Progenitor cell of endocrine pancreas (in vitro differentiated cells): ENCODE measurements around the gene GINS3. TPM values are rescaled to one million over a fixed set of nuclear protein-coding genes. Genes with fewer than 3 reads are reported as not detected.
"Not testable (repeated sequence)": the region's sequence is repeated elsewhere in the genome, so short reads cannot be mapped to it uniquely, and the experiment has no call there.

Experiments used
- DNase-seq: peaks from one replicate; pipeline ENCODE4 v3.0.0; 2021; ENCODE audit warnings: low spot score; ENCODE audit not compliant: unreplicated experiment
- H3K27ac Mint-ChIP-seq: 2 replicates; pipeline ENCODE4 v1.8.0; 2021; ENCODE audit warnings: mild to moderate bottlenecking, moderate library complexity, mixed read lengths
- H3K27me3 Mint-ChIP-seq: 2 replicates; pipeline ENCODE4 v1.8.0; 2021; ENCODE audit warnings: mixed read lengths
- H3K36me3 Mint-ChIP-seq: 2 replicates; pipeline ENCODE4 v1.8.0; 2022; ENCODE audit warnings: mixed read lengths; ENCODE audit not compliant: insufficient read depth
- H3K4me1 Mint-ChIP-seq: 2 replicates; pipeline ENCODE4 v1.8.0; 2021; ENCODE audit warnings: low read depth, mixed read lengths
- H3K4me3 Mint-ChIP-seq: 2 replicates; pipeline ENCODE4 v1.8.0; 2021; ENCODE audit warnings: low read depth, mild to moderate bottlenecking, moderate library complexity, mixed read lengths
- H3K9me3 Mint-ChIP-seq: 2 replicates; pipeline ENCODE4 v1.8.0; 2021; ENCODE audit warnings: low read depth, mixed read lengths
- total RNA-seq: library from RNA; stranded (reverse); gene quantifications from 2 replicates; pipeline ENCODE4 v1.2.1, GENCODE V29; 2021
- TF ChIP-seq, protein P1 (sequence below): fragments of 200-600 bp; sonication (generic); IDR thresholded peaks from one replicate; pipeline ENCODE4 v1.5.0; 2021; ENCODE audit warnings: antibody characterized with exemption, mild to moderate bottlenecking; ENCODE audit not compliant: unreplicated experiment

Gene GINS3
- total RNA-seq, 1 donor from 2014 or later: 9.5 TPM

DNA sequence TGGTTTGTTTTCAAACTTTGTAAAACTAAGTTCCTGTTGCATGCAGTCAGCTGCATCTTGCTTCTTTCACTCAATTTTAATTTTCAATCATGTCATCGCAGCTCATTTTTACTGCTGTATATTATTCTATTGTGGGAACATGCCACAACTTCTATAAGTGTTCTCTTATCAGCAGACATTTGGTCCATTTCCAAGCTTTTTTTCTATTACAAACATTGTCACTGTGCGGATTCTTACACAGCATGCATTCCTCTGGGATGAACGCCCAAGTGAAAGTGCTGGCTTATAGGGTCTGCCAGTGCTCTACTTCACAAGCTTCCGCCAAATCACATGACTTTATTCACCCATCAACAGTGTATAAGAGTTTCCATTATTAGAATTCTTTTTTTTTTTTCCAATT lies 22.7 kb downstream of the GINS3 start:
- no peaks in the 10 kb centered on the region for H3K36me3 Mint-ChIP-seq
- TF ChIP-seq, protein P1, sequence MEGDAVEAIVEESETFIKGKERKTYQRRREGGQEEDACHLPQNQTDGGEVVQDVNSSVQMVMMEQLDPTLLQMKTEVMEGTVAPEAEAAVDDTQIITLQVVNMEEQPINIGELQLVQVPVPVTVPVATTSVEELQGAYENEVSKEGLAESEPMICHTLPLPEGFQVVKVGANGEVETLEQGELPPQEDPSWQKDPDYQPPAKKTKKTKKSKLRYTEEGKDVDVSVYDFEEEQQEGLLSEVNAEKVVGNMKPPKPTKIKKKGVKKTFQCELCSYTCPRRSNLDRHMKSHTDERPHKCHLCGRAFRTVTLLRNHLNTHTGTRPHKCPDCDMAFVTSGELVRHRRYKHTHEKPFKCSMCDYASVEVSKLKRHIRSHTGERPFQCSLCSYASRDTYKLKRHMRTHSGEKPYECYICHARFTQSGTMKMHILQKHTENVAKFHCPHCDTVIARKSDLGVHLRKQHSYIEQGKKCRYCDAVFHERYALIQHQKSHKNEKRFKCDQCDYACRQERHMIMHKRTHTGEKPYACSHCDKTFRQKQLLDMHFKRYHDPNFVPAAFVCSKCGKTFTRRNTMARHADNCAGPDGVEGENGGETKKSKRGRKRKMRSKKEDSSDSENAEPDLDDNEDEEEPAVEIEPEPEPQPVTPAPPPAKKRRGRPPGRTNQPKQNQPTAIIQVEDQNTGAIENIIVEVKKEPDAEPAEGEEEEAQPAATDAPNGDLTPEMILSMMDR: no peak
- H3K4me3 Mint-ChIP-seq: no peak overlapping the region
- no peak for DNase-seq
- H3K4me1 Mint-ChIP-seq: no peaks in the 10 kb centered on the region
- peaks cover 8% of the 10 kb centered on the region for H3K27me3 Mint-ChIP-seq
- H3K27ac Mint-ChIP-seq: no peak overlapping the region
- no peaks in the 10 kb centered on the region for H3K9me3 Mint-ChIP-seq

DNA sequence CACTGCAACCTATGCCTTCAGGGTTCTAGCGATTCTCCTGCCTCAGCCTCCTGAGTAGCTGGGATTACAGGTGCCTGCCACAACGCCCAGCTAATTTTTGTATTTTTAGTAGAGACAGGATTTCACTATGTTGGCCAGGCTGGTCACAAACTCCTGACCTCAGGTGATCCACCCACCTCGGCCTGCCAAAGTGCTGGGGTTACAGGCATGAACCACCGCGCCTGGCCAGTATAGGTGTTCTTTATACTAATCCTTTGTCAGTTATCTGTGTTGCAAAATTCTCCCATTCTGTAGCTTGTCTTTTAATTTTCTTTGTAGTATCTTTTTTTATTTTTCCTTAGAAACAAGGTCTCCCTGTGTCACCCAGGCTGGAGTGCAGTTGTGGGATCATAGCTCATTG lies 23.7 kb downstream of the GINS3 start:
- not testable (repeated sequence) for H3K4me1 Mint-ChIP-seq, H3K4me3 Mint-ChIP-seq, H3K36me3 Mint-ChIP-seq

DNA sequence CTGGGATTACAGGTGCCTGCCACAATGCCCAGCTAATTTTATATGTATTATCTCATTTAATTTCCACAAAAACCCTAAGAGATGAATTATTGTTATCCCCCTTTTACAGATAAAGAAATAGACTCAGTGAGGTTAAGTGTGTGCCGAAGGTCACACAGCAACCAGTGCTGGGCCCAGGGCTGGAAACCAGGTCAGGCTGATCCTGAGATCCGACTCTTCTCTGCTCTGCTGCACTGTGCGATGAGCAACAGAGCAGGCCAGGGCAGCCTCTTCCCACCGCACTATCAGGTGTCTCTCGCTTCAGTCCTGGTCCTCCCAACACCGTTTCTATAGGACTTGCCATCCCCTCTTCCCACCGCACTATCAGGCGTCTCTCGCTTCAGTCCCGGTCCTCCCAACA lies 24.8 kb downstream of the GINS3 start:
- TF ChIP-seq, protein P1: no peak
- Mint-ChIP-seq H3K4me3 (no peak overlapping the region), H3K27ac (no peak overlapping the region), H3K9me3 (no peaks in the 10 kb centered on the region), H3K27me3 (peaks cover 12% of the 10 kb centered on the region), H3K36me3 (no peaks in the 10 kb centered on the region), H3K4me1 (no peaks in the 10 kb centered on the region)
- DNase-seq: no peak

More for the DNA sequence above, 23.7 kb downstream of the GINS3 start:
- H3K9me3 Mint-ChIP-seq, H3K27ac Mint-ChIP-seq, DNase-seq: not testable (repeated sequence)
- peaks cover 12% of the 10 kb centered on the region for H3K27me3 Mint-ChIP-seq

GRCh38 chr16:58417600-58417999 lies 25.3 kb downstream of the GINS3 start:
- no peaks in the 10 kb centered on the region for H3K4me1 Mint-ChIP-seq
- DNase-seq: no peak
- no peaks in the 10 kb centered on the region for H3K36me3 Mint-ChIP-seq
- H3K4me3 Mint-ChIP-seq: no peak overlapping the region
- no peaks in the 10 kb centered on the region for H3K9me3 Mint-ChIP-seq
- H3K27ac Mint-ChIP-seq: no peak overlapping the region
- H3K27me3 Mint-ChIP-seq: peaks cover 12% of the 10 kb centered on the region
- TF ChIP-seq, protein P1: no peak

DNA sequence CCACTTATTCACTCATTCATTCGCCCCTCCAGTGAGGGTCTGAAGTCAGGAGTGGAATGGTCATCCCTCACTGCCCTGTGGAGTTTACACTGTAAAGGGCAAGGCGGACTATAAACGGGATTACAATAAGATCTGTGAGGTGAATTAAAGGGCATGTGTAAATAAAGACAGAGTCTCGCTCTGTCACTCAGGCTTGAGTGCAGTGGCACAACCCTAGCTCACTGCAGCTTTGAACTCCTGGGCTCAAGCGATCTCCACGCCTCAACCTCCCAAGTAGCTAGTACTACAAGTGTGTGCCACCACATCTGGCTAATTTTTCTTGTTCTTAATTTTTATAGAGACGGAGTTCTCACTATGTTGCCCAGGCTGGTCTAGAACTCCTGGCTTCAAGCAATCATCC lies 25.8 kb downstream of the GINS3 start:
- Mint-ChIP-seq H3K36me3 (no peaks in the 10 kb centered on the region), H3K27ac (no peak overlapping the region), H3K4me3 (no peak overlapping the region), H3K9me3 (no peaks in the 10 kb centered on the region), H3K4me1 (no peaks in the 10 kb centered on the region), H3K27me3 (peaks cover 14% of the 10 kb centered on the region)
- DNase-seq: no peak
- TF ChIP-seq, protein P1: no peak

DNA sequence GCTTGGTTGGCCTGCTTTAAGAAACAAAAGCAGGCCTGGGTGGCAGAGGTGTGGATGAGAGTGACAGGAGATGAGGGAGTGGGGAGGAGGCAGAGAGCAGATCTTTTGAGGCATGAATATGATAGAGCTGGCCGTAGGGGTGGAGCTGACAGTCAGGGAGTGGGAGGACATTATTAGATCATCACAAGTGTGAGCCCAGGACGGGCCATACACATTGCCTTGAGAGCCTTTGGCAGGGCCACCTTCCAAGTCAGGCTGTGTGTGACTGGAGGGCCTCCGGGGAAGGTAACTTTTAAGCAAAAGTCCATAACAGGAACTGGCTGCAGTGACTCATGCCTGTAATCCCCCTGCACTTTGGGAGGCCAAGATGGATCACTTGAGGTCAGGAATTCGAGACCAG lies 26.3 kb downstream of the GINS3 start:
- H3K9me3 Mint-ChIP-seq: no peaks in the 10 kb centered on the region
- peaks cover 15% of the 10 kb centered on the region for H3K27me3 Mint-ChIP-seq
- no peak overlapping the region for H3K4me3 Mint-ChIP-seq
- TF ChIP-seq, protein P1: no peak
- no peaks in the 10 kb centered on the region for H3K4me1 Mint-ChIP-seq
- no peak for DNase-seq
- H3K36me3 Mint-ChIP-seq: no peaks in the 10 kb centered on the region
- H3K27ac Mint-ChIP-seq: no peak overlapping the region
